ENCODE results near the gene RSPH6A. TPM values are rescaled to one million over a fixed set of nuclear protein-coding genes. Genes with fewer than 3 reads are reported as not detected.

RSPH6A gene
- total RNA-seq, 4 donors from 2014 or later: 1.1 TPM; not detected in 3

- TF ChIP-seq CTCF (IDR thresholded peaks at IDR 0.05): no peak
- no peak for TF ChIP-seq EP300 (IDR thresholded peaks at IDR 0.05; ENCODE audit: low read depth)
- TF ChIP-seq POLR2A (IDR thresholded peaks at IDR 0.05): no peak
- TF ChIP-seq POLR2AphosphoS5 (IDR thresholded peaks at IDR 0.05): no peak
- no peak for DNase-seq
- intact Hi-C loops (cut with DNase I; ENCODE audit: low total_unique reads): no loop called here
- Histone ChIP-seq H3K27me3 (no peaks in the 10 kb centered on the region), H3K4me1 (peaks cover 0 to 5% (median 0%) of the 10 kb centered on the region in 4 donors), H3K9me3 (no peaks in the 10 kb centered on the region), H3K27ac (no peak overlapping the region), H3K36me3 (peaks cover 0 to 70% (median 22%) of the 10 kb centered on the region in 4 donors), H3K4me3 (no peak overlapping the region)
- WGBS, 2 donors (ENCODE audit: low coverage in 1 of 2): 94% methylated on average over 16 of the region's 16 CpGs; no CpG with 5 or more reads in 1 of the 2 donors
- in situ Hi-C loops (cut with MboI; ENCODE audit: low pct_ligation_motif_present in 1 of 4, low pct_unique_long_range_greater_than_20kb in 1 of 4, low sequenced_read_pairs in 3 of 4): no loop called here
Measured at GRCh38 chr19:45827459-45828093, 12.5 kb upstream of the RSPH6A start.

GRCh38 chr19:45826934-45827333 is 11.8 kb upstream of the RSPH6A start:
- peaks cover 0 to 5% (median 0%) of the 10 kb centered on the region in 4 donors for H3K4me1 ChIP-seq
- intact Hi-C loops (cut with DNase I; ENCODE audit: low total_unique reads): no loop called here
- in situ Hi-C loops (cut with MboI; ENCODE audit: low pct_ligation_motif_present in 1 of 4, low pct_unique_long_range_greater_than_20kb in 1 of 4, low sequenced_read_pairs in 3 of 4): no loop called here
- H3K27me3 ChIP-seq: no peaks in the 10 kb centered on the region
- peaks cover 0 to 64% (median 22%) of the 10 kb centered on the region in 4 donors for H3K36me3 ChIP-seq
- 84 to 90% methylated on average over 9 to 10 of the region's 11 CpGs for WGBS, 2 donors (ENCODE audit: low coverage in 1 of 2)
- H3K4me3 ChIP-seq: no peak overlapping the region
- no peak for DNase-seq
- no peak for TF ChIP-seq EP300 (IDR thresholded peaks at IDR 0.05; ENCODE audit: low read depth)
- TF ChIP-seq CTCF (IDR thresholded peaks at IDR 0.05): no peak
- TF ChIP-seq POLR2A (IDR thresholded peaks at IDR 0.05): no peak
- H3K9me3 ChIP-seq: no peaks in the 10 kb centered on the region
- no peak overlapping the region for H3K27ac ChIP-seq

GRCh38 chr19:45825917-45826893 is 11.1 kb upstream of the RSPH6A start:
- intact Hi-C loops (cut with DNase I; ENCODE audit: low total_unique reads) (no loop called here), in situ Hi-C loops (cut with MboI; ENCODE audit: low pct_ligation_motif_present in 1 of 4, low pct_unique_long_range_greater_than_20kb in 1 of 4, low sequenced_read_pairs in 3 of 4) (no loop called here)
- Histone ChIP-seq H3K36me3 (peaks cover 0 to 56% (median 22%) of the 10 kb centered on the region in 4 donors), H3K27ac (no peak overlapping the region), H3K9me3 (no peaks in the 10 kb centered on the region), H3K27me3 (no peaks in the 10 kb centered on the region), H3K4me3 (no peak overlapping the region), H3K4me1 (peaks cover 0 to 5% (median 0%) of the 10 kb centered on the region in 4 donors)
- TF ChIP-seq POLR2AphosphoS5 (IDR thresholded peaks at IDR 0.05) (no peak), CTCF (IDR thresholded peaks at IDR 0.05) (no peak), EP300 (IDR thresholded peaks at IDR 0.05; ENCODE audit: low read depth) (no peak), POLR2A (IDR thresholded peaks at IDR 0.05) (no peak)
- no peak for DNase-seq
- 85 to 90% methylated on average over 5 to 22 of the region's 22 CpGs for WGBS, 2 donors (ENCODE audit: low coverage in 1 of 2)

- in situ Hi-C loops (cut with MboI; ENCODE audit: low pct_ligation_motif_present in 1 of 4, low pct_unique_long_range_greater_than_20kb in 1 of 4, low sequenced_read_pairs in 3 of 4): no loop called here
- no peaks in the 10 kb centered on the region for H3K9me3 ChIP-seq
- no peak for DNase-seq
- peaks cover 0 to 47% (median 20%) of the 10 kb centered on the region in 4 donors for H3K36me3 ChIP-seq
- no peak overlapping the region for H3K4me3 ChIP-seq
- WGBS, 2 donors (ENCODE audit: low coverage in 1 of 2): 96% methylated on average over 8 of the region's 8 CpGs; no CpG with 5 or more reads in 1 of the 2 donors
- H3K27me3 ChIP-seq: no peaks in the 10 kb centered on the region
- H3K4me1 ChIP-seq: peaks cover 0 to 5% (median 0%) of the 10 kb centered on the region in 4 donors
- TF ChIP-seq CTCF (IDR thresholded peaks at IDR 0.05) (no peak), POLR2A (IDR thresholded peaks at IDR 0.05) (no peak), POLR2AphosphoS5 (IDR thresholded peaks at IDR 0.05) (no peak), EP300 (IDR thresholded peaks at IDR 0.05; ENCODE audit: low read depth) (no peak)
- H3K27ac ChIP-seq: no peak overlapping the region
- intact Hi-C loops (cut with DNase I; ENCODE audit: low total_unique reads): no loop called here
Measured at GRCh38 chr19:45825263-45825605, 10.1 kb upstream of the RSPH6A start.
